Dedifferentiated amniotic fluid mesenchymal stem cell (primary cell): Measurements from ENCODE around the gene ASB10.

Source experiments
- DNase-seq: peaks from one replicate; pipeline ENCODE4 v3.0.0-alpha.2; 2016; ENCODE audit errors: extremely low spot score

ASB10 gene

GRCh38 chr7:151187409-151188251, 580 bp upstream of the ASB10 start:
- DNase-seq = no peak

- no peak for DNase-seq
These were observed 1.0 kb downstream of the ASB10 start for GRCh38 chr7:151185762-151186639.

GRCh38 chr7:151181011-151181431, 6.0 kb downstream of the ASB10 start:
- no peak for DNase-seq

- no peak for DNase-seq
These were observed 7.1 kb downstream of the ASB10 start for GRCh38 chr7:151179946-151180345.

GRCh38 chr7:151179287-151179860, 7.7 kb downstream of the ASB10 start:
- no peak for DNase-seq

GRCh38 chr7:151178831-151179230, 8.2 kb downstream of the ASB10 start:
- no peak for DNase-seq

GRCh38 chr7:151178236-151178635, 8.8 kb downstream of the ASB10 start:
- no peak for DNase-seq

- no peak for DNase-seq
These were observed 9.7 kb downstream of the ASB10 start for GRCh38 chr7:151177310-151177709.

- no peak for DNase-seq
These were observed 10.6 kb downstream of the ASB10 start for GRCh38 chr7:151176401-151176800.

GRCh38 chr7:151175793-151176311, 11.2 kb downstream of the ASB10 start:
- DNase-seq = no peak

- DNase-seq = no peak
These were observed 11.8 kb downstream of the ASB10 start for GRCh38 chr7:151175047-151175792.

- DNase-seq = no peak
These were observed 12.6 kb downstream of the ASB10 start for GRCh38 chr7:151174246-151175046.

GRCh38 chr7:151173386-151174245, 13.4 kb downstream of the ASB10 start:
- no peak for DNase-seq

- peak; percentile 34 for DNase-seq
These were observed 14.5 kb downstream of the ASB10 start for GRCh38 chr7:151172273-151173141.

GRCh38 chr7:151168787-151169162, 18.3 kb downstream of the ASB10 start:
- DNase-seq = no peak

- DNase-seq = no peak
These were observed 18.9 kb downstream of the ASB10 start for GRCh38 chr7:151168003-151168786.

- no peak for DNase-seq
These were observed 19.7 kb downstream of the ASB10 start, which contains the start of gene GBX1 for GRCh38 chr7:151167197-151167961. TSS of gene GBX1 (minus strand) at chr7:151167694. CDS start at chr7:151167548, 146 bp downstream.
